NT2/D1 (cell line): ENCODE measurements around the gene PHTF2.

Experiments used
- SUZ12 ChIP-seq: IDR thresholded peaks from 2 replicates; pipeline ENCODE4 v1.6.1; 2011; ENCODE audit not compliant: insufficient read length, insufficient read depth; ENCODE audit errors: extremely low read depth
- YY1 ChIP-seq: IDR thresholded peaks from 2 replicates; pipeline ENCODE4 v1.6.1; 2011; ENCODE audit not compliant: insufficient read length, insufficient read depth
- ZNF274 ChIP-seq: IDR thresholded peaks from 2 replicates; pipeline ENCODE4 v1.6.1; 2011; ENCODE audit warnings: mild to moderate bottlenecking, low read depth, low read length

- TF ChIP-seq SUZ12 (no peak), YY1 (no peak), ZNF274 (no peak)
Observed at GRCh38 chr7:77825131-77825530, 26.6 kb downstream of the PHTF2 start.
